Lower lobe of right lung (tissue), 2 donors: ENCODE results near the gene GDPD2. TPM values are rescaled to one million over a fixed set of nuclear protein-coding genes. Genes with fewer than 3 reads are reported as not detected.
A peak's percentile ranks its signal among the peaks of the same experiment; 100 is the strongest.
"Not testable (repeated sequence)": the region's sequence is repeated elsewhere in the genome, so short reads cannot be mapped to it uniquely, and the experiment has no call there.

Experiments
- ATAC-seq, 2 donors: fragments of 200-7000 bp; cut with Tn5 transposase; one replicate each; pipeline ENCODE4 v1.9.1; 2020 to 2022; ENCODE audit warnings: mild to moderate bottlenecking in 2 of 2, moderate library complexity in 2 of 2
- DNase-seq: peaks from one replicate; pipeline ENCODE4 v3.0.0-alpha.2; 2020
- H3K27ac ChIP-seq: fragments of 200-600 bp; one replicate; pipeline ENCODE4 v1.8.0; 2022
- H3K27me3 ChIP-seq: fragments of 200-600 bp; one replicate; pipeline ENCODE4 v1.8.0; 2022; ENCODE audit warnings: low read depth
- H3K36me3 ChIP-seq: fragments of 200-600 bp; one replicate; pipeline ENCODE4 v1.8.0; 2022; ENCODE audit warnings: mild to moderate bottlenecking
- H3K4me1 ChIP-seq: fragments of 200-600 bp; one replicate; pipeline ENCODE4 v1.8.0; 2022
- H3K4me3 ChIP-seq: fragments of 200-600 bp; one replicate; pipeline ENCODE4 v1.8.0; 2022; ENCODE audit warnings: mild to moderate bottlenecking
- H3K9me3 ChIP-seq: fragments of 200-600 bp; one replicate; pipeline ENCODE4 v1.8.0; 2022
- intact Hi-C: fragments of 100-400 bp; cut with DNase I; formaldehyde crosslinking; loops from one replicate; pipeline ENCODE4 v1.11.0; 2022
- long read RNA-seq: library from polyadenylated mRNA; unstranded; transcript quantifications from one replicate; pipeline ENCODE4 v2.0.0, GENCODE V29; 2021
- total RNA-seq: library from RNA; stranded (reverse); fragmentation: NEBNext Ultra II Directional; extraction: Animal tissue kit (Norgen Biotek cat#: 25700); gene quantifications from one replicate; pipeline ENCODE4 v1.2.1, GENCODE V29; 2021
- TF ChIP-seq, protein P1 (sequence below): fragments of 200-600 bp; IDR thresholded peaks from one replicate; pipeline ENCODE4 v1.8.0; 2022; ENCODE audit warnings: antibody characterized with exemption, mild to moderate bottlenecking
- donor health status: DM: no; HTN: yes; CAD: no; lungs with severe emphysema.

The GDPD2 gene, protein sequence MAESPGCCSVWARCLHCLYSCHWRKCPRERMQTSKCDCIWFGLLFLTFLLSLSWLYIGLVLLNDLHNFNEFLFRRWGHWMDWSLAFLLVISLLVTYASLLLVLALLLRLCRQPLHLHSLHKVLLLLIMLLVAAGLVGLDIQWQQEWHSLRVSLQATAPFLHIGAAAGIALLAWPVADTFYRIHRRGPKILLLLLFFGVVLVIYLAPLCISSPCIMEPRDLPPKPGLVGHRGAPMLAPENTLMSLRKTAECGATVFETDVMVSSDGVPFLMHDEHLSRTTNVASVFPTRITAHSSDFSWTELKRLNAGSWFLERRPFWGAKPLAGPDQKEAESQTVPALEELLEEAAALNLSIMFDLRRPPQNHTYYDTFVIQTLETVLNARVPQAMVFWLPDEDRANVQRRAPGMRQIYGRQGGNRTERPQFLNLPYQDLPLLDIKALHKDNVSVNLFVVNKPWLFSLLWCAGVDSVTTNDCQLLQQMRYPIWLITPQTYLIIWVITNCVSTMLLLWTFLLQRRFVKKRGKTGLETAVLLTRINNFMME
- not detected for total RNA-seq
- long read RNA-seq: 0 reads

DNA sequence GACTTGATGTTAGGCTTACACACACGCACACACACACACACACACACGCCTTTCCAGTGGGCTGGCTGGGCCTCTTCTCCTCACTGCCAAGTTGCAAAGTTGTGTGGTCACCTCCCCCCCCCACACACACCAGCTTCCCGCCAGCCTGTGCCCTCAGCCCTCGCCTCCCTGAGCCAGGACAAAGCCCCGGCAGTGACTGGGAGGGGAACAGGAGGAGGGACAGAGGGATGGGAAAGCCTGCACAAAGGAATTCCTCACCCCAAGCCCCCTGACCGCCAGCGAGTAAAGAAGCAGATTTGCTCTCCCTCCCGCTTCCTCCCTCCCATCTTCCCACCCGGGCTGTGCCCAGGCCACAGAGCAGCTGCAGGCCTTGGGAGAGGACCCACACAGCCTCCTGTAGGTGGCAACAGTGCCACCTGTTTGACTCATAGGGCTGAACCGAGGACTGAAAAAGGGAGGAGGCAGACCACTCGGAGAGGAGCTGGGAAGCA lies at the start of gene GDPD2:
TSS of gene GDPD2 (plus strand) at position 464 of the 491 bp plus-strand sequence. CDS start 1,671 bp downstream, outside the sequence.
- Histone ChIP-seq H3K4me1 (no peaks in the 10 kb centered on the region), H3K27me3 (no peaks in the 10 kb centered on the region), H3K36me3 (no peaks in the 10 kb centered on the region), H3K4me3 (no peak within 1 kb of the TSS), H3K9me3 (no peaks in the 10 kb centered on the region), H3K27ac (no peak within 1 kb of the TSS)
- DNase-seq (no peak), ATAC-seq (peak in 1 of 2 donors; percentile 32)
- TF ChIP-seq, protein P1, sequence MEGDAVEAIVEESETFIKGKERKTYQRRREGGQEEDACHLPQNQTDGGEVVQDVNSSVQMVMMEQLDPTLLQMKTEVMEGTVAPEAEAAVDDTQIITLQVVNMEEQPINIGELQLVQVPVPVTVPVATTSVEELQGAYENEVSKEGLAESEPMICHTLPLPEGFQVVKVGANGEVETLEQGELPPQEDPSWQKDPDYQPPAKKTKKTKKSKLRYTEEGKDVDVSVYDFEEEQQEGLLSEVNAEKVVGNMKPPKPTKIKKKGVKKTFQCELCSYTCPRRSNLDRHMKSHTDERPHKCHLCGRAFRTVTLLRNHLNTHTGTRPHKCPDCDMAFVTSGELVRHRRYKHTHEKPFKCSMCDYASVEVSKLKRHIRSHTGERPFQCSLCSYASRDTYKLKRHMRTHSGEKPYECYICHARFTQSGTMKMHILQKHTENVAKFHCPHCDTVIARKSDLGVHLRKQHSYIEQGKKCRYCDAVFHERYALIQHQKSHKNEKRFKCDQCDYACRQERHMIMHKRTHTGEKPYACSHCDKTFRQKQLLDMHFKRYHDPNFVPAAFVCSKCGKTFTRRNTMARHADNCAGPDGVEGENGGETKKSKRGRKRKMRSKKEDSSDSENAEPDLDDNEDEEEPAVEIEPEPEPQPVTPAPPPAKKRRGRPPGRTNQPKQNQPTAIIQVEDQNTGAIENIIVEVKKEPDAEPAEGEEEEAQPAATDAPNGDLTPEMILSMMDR: no peak
- intact Hi-C loops: no loop called here

DNA sequence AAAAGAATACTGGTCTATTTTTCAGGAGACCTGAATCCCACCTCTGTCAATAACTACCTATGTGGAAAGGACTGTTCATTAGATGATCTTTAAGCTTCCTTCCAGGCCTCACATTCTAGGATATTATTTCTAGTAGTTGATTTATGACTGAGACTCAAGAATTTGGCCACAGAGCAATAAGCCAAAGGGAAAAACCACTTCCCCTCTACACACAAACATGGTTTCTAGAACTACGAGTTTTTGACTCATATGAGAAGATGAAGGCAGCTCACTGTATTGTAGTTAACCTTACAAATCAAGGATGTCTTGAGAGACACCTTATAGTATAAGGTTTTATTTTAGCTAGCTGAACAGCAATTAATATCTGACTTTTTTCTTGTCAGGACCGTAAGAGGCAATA lies 36.9 kb upstream of the GDPD2 start:
- no peaks in the 10 kb centered on the region for H3K36me3 ChIP-seq
- H3K27ac ChIP-seq: no peak overlapping the region
- TF ChIP-seq, protein P1: no peak
- ATAC-seq (no peak), DNase-seq (no peak)
- no peaks in the 10 kb centered on the region for H3K27me3 ChIP-seq
- no peak overlapping the region for H3K4me3 ChIP-seq
- intact Hi-C loops: no loop called here
- no peaks in the 10 kb centered on the region for H3K9me3 ChIP-seq
- H3K4me1 ChIP-seq: no peaks in the 10 kb centered on the region

DNA sequence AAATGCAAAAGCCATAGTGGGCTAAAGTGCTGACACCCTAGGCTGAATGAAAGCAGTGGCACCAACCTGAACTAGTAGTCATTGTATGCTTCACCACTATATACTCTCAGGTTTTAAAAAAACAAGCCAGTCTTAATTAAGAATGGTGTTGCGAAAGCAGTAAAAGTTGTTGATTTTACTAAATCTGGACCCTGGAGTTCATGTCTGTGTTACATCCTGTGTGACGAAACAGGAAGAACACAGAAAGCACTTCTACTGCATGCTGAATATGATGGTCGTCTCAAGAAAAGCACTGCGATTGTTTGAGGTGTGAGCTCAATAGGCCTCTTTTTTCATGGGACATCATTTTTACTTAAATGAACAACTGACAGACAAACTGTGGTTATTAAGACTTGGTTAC lies 24.2 kb upstream of the GDPD2 start:
- no peaks in the 10 kb centered on the region for H3K4me1 ChIP-seq
- intact Hi-C loops: no loop called here
- DNase-seq: no peak

DNA sequence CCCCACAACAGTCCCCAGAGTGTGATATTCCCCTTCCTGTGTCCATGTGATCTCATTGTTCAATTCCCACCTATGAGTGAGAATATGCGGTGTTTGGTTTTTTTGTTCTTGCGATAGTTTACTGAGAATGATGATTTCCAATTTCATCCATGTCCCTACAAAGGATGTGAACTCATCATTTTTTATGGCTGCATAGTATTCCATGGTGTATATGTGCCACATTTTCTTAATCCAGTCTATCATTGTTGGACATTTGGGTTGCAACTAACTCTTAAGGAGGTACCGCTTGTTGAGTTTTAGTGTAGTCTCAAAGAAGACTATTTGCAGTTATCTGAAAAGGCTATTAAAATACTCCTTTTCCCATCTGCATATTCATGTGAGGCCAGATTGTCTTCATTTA lies 22.9 kb upstream of the GDPD2 start:
- DNase-seq, intact Hi-C loops, H3K27me3 ChIP-seq, H3K9me3 ChIP-seq, H3K4me1 ChIP-seq, ATAC-seq, H3K4me3 ChIP-seq, H3K36me3 ChIP-seq, H3K27ac ChIP-seq: not testable (repeated sequence)

More for the DNA sequence above, 24.2 kb upstream of the GDPD2 start:
- H3K36me3 ChIP-seq: no peaks in the 10 kb centered on the region
- TF ChIP-seq, protein P1: no peak
- H3K9me3 ChIP-seq: no peaks in the 10 kb centered on the region
- H3K27me3 ChIP-seq: no peaks in the 10 kb centered on the region
- ATAC-seq: peak in 1 of 2 donors; percentile 11
- no peak overlapping the region for H3K4me3 ChIP-seq
- peak overlapping the region; percentile 24 for H3K27ac ChIP-seq

DNA sequence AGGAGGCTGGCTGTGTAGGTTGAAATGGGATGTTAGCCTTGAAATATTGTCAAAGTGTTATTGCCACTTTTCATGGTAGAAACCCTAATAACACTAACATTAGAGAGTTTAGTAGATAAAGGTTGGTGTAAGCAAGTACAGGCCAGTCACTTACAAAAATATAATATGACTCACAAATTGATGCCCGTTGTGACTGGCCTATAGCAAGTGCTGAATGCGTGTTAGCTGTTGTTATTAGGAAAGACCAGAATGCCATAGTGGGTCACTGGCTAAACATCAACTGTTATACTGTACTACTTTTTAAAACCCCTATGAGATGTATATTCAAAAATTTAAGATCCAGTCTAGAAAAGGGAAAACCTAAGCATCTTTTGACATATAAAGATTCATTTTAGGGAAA lies 20.4 kb upstream of the GDPD2 start:
- TF ChIP-seq, protein P1: no peak
- no peak for ATAC-seq

DNA sequence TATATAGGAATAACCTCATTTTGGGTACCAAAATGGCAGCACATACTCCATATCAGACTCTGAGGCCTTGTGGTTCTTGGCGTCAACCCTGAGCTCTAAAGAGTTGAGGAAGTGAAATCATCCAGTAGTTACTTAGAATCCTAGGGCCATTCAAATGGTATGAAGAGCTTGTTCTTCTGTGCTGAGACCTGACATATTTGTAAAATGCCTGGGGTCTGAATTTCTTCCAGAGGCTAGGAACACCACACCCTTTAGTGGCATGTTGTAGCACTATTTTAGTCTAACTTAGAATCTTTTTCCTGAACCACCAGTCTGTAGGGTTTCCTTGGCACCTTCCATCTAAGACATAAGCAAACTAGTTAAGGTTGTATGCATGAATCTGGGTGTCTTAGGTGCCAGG lies 18.1 kb upstream of the GDPD2 start:
- H3K36me3 ChIP-seq: no peaks in the 10 kb centered on the region
- no peak for DNase-seq
- intact Hi-C loops: no loop called here
- H3K4me1 ChIP-seq: no peaks in the 10 kb centered on the region
- H3K27me3 ChIP-seq: no peaks in the 10 kb centered on the region
- no peak overlapping the region for H3K27ac ChIP-seq
- H3K9me3 ChIP-seq: no peaks in the 10 kb centered on the region
- H3K4me3 ChIP-seq: no peak overlapping the region
- no peak for ATAC-seq
- TF ChIP-seq, protein P1: no peak

More for the DNA sequence above, 20.4 kb upstream of the GDPD2 start:
- H3K27ac ChIP-seq: no peak overlapping the region
- H3K4me3 ChIP-seq: no peak overlapping the region
- intact Hi-C loops: no loop called here
- no peaks in the 10 kb centered on the region for H3K36me3 ChIP-seq
- H3K27me3 ChIP-seq: no peaks in the 10 kb centered on the region
- DNase-seq: no peak
- H3K9me3 ChIP-seq: no peaks in the 10 kb centered on the region
- no peaks in the 10 kb centered on the region for H3K4me1 ChIP-seq
